NT2/D1 (cell line): Measurements from ENCODE around the gene BBX.

ENCODE experiments used
- SUZ12 ChIP-seq: IDR thresholded peaks from 2 replicates; pipeline ENCODE4 v1.6.1; 2011; ENCODE audit not compliant: insufficient read length, insufficient read depth; ENCODE audit errors: extremely low read depth
- YY1 ChIP-seq: IDR thresholded peaks from 2 replicates; pipeline ENCODE4 v1.6.1; 2011; ENCODE audit not compliant: insufficient read length, insufficient read depth
- ZNF274 ChIP-seq: IDR thresholded peaks from 2 replicates; pipeline ENCODE4 v1.6.1; 2011; ENCODE audit warnings: mild to moderate bottlenecking, low read depth, low read length

GRCh38 chr3:107663266-107663665 lies 140.5 kb downstream of the BBX start:
- TF ChIP-seq ZNF274 (no peak), YY1 (no peak), SUZ12 (no peak)
